Limb (tissue), 2 donors: Measurements from ENCODE around the gene PTPRCAP.

ENCODE experiments used
- DNase-seq, 2 donors: peaks; one replicate each; pipeline ENCODE4 v3.0.0-alpha.2; 2016; ENCODE audit errors: extremely low spot score in 2 of 2

PTPRCAP gene

DNA sequence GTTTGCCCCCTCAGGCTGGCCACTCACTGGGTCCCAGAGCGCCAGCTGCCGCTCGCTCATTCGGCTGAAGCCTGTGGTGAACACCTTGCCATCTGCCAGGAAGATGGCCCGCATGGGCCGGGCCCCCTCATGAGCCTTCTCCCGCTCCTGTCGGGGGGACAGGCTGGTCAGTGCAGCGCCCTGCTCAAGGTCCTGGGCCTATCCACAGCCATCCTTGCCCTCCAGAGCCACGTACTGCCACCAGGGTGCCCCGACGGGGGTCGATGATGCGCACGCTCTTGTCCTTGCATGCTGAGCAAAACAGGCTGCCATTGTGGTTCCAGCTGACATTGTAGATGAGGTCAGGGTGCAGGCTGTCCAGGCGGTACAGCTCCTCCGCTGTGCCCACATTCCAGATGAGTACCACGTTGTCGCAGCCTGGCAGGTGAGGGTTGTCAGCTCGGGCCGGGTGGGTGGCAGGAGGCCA is 3.6 kb upstream of the PTPRCAP start:
- no peak for DNase-seq

DNA sequence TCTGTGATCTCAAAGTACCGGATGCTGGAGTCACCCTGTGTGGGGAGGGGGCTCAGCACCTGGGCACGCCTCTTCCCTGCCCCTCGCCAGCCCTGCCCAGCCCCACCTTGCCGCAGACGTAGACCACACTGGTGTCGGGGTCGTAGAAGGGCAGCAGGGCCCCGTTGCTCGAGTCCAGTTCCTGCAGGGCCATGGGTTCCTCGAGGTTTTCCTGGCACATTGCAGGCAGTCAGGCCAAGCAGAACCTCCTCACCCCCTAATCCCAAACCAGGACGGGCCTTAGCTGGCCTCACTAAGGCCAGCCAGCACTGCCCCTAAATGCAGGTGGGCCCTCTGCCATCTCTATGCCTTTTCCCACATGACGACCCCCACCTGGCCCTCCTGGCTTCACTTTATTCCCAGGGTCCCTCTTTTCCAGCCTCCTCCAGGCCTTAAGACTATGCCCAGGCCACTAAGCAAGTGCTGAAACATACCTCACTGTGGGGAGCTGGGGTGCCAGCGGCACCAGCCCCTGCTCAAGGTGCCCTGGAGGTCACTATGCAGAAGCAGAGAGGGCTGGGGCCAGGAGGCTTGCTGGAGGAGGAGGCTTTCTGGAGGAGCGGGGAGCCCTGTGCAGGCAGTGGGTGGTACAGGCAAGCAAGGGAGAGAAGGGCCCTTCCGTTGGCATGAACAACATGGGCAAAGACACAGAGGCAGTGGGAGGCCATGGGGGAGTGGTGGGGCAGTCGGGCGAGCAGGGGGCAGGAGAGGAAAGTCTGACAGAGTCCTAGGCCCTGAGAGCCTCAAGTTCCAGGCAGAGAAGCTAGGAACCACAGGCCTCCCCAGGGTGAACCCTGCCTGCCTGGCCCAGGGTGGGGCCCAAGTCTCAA is 3.0 kb upstream of the PTPRCAP start:
- no peak for DNase-seq

GRCh38 chr11:67439321-67440228 is 2.1 kb upstream of the PTPRCAP start:
- peak in 1 of 2 donors; percentile 34 for DNase-seq

DNA sequence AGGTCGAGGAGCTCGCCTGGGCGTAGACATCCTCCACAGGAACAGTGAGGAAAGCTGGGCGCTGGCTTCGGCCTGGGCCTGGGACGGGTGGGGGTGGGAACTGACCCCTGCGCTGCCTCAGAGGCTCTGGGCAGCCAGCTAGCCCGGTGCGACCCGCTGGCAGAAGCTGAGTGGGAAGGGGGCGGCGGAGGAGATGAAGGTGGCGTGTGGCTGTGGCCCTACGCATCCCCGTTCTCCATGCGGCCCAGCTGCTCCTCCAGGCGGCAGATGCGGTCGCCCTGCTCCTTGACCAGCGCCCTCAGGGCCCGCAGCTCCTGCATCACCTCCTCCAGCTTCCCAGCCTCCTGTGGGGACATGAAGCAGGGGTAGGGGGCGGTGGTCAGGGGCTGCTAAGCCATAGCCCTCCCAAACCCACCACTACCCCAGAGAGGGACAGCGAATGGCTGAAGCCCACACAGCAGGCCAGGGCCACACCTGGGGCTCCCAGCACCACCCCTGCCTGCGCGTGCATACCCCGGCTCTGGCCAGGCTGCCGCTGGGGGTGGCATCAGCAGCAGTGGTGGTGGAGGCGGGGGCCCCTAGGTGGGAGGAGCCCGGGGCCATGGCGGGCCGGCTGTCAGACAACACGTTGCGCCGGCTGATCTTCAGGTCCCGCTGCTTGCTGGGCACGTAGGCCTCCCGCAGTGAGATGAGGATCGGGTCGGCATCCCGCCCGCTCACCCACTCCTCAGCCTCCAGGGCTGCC is 848 bp upstream of the PTPRCAP start:
- no peak for DNase-seq

DNA sequence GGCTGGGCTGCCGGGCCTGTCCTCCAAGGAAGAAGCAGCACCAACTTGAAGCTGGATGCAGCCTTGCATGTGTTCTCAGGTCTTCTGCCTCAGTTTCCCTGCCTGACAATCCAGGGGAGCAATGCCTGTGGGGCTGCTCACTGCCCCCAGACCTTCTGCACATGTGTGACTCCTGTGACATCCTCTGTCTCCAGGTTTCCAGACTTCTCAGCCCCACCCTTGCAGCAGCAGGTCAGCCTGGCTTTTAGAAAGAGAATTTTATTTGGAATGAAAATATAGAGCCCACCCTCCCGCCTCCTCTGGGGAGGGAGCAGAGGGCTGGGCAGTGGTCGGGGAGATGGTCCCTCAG is 301 bp upstream of the PTPRCAP start:
- DNase-seq: no peak

GRCh38 chr11:67436459-67437081 is 912 bp downstream of the PTPRCAP start:
- no peak for DNase-seq

DNA sequence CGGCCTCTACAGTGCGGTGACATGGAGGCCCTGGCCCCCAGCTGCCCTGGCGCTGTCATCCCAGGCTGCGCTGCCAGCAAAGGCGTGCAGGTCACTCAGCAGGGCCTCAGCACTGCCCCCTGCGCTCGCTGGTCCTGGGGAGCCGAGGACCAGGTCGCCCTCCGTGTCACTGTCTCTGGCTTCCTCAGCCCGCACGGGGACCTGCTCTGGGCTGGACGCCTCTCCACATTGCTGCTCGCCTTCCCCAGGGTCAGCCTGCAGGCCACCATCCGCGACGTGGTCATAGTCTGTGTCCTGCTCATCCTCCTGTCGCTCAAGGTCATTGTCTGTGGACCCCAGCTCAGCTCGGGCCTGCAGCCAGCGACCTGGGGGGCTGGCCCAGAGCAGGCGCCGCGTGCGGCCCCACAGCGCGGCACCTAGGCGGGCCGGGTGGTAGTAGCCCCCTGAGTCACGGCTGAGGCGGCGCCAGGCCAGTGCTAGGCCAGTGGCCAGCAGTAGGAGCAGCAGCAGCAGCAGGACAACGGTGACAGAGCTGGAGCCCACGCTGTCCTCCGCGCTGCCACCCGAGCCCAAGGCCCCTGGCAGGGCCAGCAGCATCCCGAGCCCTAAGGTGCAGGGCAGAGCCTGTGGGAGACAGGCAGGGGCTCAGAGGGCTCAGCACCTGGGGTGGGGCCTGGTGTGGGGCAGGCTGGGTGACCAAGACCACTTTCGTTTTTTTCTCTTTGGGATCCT is 1.6 kb downstream of the PTPRCAP start:
- no peak for DNase-seq

DNA sequence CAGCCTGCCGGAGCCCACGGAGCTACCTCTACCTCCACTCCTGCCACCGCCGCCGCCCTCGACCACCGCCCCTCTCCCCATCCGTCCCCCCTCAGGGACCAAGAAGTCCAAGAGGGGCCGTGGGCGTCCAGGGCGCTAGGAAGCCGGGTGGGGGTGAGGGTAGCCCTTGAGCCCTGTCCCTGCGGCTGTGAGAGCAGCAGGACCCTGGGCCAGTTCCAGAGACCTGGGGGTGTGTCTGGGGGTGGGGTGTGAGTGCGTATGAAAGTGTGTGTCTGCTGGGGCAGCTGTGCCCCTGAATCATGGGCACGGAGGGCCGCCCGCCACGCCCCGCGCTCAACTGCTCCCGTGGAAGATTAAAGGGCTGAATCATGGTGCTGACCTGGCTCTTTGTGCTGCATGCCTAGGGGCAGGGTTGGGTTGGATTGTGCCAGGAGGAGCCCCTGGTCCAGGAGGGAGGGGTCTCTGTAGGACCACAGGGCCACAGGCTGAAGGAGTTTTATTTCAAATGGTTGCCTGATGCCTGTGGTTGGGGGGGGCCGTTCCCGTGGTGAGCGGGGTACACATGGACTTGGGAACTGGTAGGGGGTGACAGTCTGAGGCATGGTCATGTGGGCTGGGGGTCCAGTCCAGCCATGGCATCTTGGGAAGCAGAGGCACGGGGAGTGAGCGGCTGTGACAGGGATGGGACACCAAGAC is 2.3 kb downstream of the PTPRCAP start:
- DNase-seq: no peak

DNA sequence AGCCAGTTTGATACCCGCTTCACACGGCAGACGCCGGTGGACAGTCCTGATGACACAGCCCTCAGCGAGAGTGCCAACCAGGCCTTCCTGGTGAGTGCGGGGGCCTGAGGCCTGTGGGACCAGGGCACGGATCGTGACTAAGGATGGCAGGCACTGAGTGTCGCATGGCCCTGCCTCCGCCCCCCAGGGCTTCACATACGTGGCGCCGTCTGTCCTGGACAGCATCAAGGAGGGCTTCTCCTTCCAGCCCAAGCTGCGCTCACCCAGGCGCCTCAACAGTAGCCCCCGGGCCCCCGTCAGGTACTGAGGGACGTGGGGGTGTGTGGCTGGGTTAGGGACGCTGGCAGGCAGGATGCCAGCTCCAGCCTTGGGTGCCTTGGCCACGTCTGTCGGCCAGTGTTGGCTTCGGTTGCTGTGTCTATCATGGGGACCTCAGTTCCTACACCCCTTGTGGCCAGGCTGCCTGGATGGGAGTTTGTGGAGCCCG is 3.0 kb downstream of the PTPRCAP start:
- no peak for DNase-seq

DNA sequence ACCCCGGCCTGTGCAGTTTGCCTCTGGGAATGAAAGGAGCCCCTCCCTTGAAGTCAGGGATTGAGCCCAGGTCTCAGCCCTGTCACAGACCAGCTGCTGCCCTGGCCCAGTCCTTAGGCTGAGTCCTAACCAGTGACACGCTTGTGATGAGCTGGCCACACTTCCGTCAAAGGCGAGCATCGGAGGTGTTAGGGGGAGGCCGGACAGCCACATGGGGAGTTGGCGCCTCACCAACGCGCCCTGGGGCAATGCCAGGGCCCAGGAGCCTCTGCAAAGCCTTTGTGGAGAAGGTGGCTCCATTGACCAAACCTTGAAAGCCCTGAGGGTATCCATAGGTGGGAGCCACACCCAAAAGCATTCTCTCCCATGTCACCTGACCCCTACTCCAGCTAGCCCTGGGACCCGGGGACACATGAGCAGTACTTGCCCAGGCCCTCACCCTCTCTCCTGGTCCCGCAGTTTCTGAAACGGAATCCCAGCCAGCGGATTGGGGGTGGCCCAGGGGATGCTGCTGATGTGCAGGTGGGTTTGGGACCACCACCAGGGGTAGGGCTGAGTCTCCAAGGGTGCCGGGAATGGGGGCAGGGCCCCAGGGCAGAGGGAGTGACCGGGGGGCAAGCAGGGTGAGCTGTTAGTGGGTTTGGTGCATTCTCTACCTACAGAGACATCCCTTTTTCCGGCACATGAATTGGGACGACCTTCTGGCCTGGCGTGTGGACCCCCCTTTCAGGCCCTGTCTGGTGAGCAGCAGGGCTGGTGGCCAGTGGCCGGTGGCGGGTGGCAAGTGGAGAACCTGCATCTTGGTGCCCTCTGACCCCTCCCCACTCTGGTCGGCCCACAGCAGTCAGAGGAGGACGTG is 3.7 kb downstream of the PTPRCAP start:
- no peak for DNase-seq

- no peak for DNase-seq
Observed at GRCh38 chr11:67432655-67433349, 4.7 kb downstream of the PTPRCAP start.

- no peak for DNase-seq
Observed at GRCh38 chr11:67431346-67432249, 5.9 kb downstream of the PTPRCAP start.

DNA sequence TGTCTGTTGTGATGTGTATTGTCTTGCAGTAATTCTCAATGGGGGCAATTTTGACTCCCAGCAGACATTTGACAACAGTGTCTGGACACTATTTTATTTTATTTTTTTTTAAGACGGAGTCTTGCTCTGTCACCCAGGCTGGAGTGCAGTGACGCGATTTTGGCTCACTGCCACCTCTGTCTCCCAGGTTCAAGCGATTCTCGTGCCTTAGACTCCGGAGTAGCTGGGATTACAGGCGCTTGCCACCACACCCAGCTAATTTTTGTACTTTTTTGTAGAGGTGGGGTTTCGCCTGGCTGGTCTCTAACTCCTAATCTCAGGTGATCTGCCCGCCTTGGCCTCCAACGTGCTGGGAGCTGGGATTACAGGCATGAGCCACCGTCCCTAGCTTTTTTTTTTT is 7.8 kb downstream of the PTPRCAP start:
- no peak for DNase-seq

- DNase-seq: no peak
Observed at GRCh38 chr11:67429038-67429668, 8.3 kb downstream of the PTPRCAP start.

- peak; percentile 97 to 100 for DNase-seq
Observed at GRCh38 chr11:67428052-67429001, 9.2 kb downstream of the PTPRCAP start, which contains the start of gene RPS6KB2. Gene RPS6KB2 (plus strand): TSS chr11:67428494. CDS start chr11:67428546, 52 bp downstream.
